ENCODE data around the gene SH3RF3.

Gene SH3RF3

DNA sequence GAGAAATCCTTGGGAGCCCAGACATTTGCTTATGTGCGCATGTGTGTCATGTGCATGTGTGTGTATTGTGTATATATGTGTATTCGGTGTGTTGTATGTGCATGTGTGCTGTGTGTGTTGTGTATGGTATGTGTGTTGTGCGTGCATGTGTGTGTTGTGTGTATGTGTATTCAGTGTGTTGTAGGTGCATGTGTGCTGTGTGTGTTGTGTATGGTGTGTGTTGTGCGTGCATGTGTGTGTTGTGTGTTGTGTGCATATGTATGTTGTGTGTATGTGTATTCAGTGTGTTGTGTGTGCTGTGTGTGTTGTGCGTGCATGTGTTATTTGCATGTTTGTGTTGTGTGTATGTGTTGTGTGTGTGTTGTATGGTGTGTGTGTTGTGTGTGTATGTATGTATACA, 136.9 kb downstream of the SH3RF3 start:
- Histone ChIP-seq H3K4me3 (no peak overlapping the region), H3K27ac (no peak overlapping the region)
- TF ChIP-seq, protein P1, sequence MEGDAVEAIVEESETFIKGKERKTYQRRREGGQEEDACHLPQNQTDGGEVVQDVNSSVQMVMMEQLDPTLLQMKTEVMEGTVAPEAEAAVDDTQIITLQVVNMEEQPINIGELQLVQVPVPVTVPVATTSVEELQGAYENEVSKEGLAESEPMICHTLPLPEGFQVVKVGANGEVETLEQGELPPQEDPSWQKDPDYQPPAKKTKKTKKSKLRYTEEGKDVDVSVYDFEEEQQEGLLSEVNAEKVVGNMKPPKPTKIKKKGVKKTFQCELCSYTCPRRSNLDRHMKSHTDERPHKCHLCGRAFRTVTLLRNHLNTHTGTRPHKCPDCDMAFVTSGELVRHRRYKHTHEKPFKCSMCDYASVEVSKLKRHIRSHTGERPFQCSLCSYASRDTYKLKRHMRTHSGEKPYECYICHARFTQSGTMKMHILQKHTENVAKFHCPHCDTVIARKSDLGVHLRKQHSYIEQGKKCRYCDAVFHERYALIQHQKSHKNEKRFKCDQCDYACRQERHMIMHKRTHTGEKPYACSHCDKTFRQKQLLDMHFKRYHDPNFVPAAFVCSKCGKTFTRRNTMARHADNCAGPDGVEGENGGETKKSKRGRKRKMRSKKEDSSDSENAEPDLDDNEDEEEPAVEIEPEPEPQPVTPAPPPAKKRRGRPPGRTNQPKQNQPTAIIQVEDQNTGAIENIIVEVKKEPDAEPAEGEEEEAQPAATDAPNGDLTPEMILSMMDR (IDR thresholded peaks at IDR 0.05) = no peak
- no peak for DNase-seq (ENCODE audit: low spot score)

DNA sequence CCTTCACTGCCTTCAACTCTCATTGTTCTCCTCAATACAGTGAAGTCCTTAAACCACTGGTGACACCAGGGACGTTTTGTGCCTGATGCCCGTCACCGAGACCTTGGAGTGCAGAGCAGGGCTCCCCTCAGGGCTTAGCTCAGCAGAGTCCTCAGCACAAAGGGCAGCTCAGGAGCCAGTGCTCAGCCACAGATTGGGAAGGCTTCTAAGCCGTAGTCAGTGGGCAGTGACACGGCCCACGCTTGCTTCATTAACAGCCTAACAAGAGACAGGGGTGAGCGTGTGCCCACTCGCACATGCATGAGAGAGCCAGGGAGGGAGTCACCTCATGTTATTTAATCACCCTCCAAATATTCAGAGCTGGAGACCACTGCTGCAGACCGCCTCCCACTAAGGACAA, 137.5 kb downstream of the SH3RF3 start:
- H3K4me3 ChIP-seq = no peak overlapping the region
- DNase-seq (ENCODE audit: low spot score) = no peak
- TF ChIP-seq, protein P1 (IDR thresholded peaks at IDR 0.05) = no peak
- no peak overlapping the region for H3K27ac ChIP-seq

DNA sequence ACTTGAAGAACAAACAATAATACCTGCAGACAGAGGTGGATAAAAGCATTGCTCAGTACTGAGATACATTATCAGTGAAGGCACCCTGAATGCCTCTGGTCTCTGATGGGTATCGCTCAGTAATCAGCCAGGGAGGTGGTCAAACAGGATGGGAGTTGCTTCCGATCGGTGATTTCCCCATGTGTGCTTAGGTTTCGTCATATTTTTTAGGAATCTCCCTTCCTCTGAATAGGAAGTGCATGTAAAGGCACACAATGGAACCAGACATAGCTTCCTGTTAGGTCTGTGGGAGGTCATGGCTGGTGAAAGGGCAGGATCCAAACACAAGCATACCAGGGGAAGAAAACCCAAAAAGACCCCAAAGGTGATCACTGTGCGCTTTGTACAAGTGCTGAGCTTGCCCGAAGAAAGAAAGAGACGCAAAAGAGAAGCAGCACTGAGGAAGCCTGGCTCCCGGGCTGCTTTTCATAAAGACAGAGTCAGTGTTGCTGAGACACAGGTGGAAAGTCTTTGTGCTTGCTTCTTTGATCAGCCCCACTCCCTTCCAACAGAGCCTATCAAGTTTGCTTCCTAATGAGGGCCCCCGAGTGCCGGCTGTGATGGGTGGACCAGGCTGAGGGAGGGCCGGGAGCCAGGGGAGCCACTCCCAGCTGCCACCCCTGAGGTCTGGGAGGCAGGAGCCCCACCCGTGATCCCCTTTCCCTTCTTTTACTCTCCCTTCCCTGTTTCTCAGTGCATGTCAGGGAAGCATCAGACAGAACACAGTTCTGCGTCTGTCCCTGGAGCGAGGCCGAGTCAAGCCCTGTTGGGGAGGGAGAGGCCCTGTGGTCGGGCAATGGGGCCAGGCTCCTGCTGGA, 138.2 kb downstream of the SH3RF3 start:
- H3K27ac ChIP-seq = peak overlapping the region in 1 of 2 donors; percentile 39
- TF ChIP-seq, protein P1 (IDR thresholded peaks at IDR 0.05) = no peak
- DNase-seq (ENCODE audit: low spot score) = no peak

DNA sequence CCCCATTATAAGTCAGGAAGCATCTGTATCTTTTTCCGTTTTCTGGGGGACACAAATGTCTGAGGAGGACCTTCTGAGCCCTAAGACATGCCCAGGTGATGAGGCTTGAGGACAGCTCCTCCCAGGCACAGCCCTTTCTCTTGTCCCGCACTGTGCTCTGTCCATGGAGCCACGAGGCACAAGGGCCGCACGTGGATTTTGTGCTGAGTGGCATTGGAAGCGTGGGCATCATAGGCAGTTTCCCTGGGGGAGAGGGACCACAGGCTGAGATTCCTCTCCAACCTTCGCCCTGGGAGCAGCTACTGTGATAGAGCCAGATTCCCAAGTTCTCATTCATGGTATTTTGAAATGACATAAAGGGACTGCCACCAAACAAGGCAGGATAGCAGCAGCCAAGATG, 139.9 kb downstream of the SH3RF3 start:
- TF ChIP-seq, protein P1 (IDR thresholded peaks at IDR 0.05) = no peak
- Histone ChIP-seq H3K27ac (no peak overlapping the region), H3K4me3 (no peak overlapping the region)
- no peak for DNase-seq (ENCODE audit: low spot score)

More for the DNA sequence above, 138.2 kb downstream of the SH3RF3 start:
- H3K4me3 ChIP-seq = no peak overlapping the region

DNA sequence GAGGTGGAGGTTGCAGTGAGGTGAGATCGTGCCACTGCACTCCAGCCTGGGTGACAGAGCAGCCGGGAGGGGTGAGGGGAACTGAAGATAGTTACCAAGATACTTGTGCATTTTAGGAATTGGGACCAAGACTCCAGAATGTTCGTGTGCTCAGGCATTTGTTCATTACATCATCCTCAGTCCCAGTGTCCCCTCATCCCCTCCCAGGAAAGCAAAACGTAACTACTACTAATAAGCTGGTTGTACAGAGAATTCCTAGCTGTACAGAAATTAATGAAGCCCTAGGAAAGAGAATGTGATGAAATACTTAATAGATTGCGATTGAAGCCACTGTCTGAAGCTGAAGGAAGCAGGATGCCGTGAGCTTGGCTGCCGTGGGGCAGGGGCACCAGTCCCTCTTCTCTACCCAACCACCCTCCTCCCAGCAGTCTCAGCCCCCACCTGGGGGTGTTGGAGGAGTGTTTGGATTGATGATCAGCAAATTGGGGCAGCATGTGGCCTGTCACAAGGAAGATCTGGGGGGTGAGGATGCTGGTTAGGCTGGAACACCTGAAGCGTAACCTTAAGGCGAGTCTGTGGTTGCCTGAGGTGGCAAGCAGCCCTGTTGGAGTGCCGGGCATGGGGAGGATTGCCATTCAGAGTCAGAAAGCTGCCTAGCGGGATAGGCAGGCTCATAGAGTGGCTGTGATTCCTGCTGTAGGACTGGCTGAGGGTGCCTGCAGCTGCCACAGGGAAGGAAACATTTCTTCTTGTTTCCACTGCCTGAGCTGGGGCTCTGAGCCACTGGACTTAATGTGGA, 140.9 kb downstream of the SH3RF3 start:
- DNase-seq (ENCODE audit: low spot score) = no peak
- no peak overlapping the region for H3K27ac ChIP-seq
- TF ChIP-seq, protein P1 (IDR thresholded peaks at IDR 0.05) = no peak
- no peak overlapping the region for H3K4me3 ChIP-seq

DNA sequence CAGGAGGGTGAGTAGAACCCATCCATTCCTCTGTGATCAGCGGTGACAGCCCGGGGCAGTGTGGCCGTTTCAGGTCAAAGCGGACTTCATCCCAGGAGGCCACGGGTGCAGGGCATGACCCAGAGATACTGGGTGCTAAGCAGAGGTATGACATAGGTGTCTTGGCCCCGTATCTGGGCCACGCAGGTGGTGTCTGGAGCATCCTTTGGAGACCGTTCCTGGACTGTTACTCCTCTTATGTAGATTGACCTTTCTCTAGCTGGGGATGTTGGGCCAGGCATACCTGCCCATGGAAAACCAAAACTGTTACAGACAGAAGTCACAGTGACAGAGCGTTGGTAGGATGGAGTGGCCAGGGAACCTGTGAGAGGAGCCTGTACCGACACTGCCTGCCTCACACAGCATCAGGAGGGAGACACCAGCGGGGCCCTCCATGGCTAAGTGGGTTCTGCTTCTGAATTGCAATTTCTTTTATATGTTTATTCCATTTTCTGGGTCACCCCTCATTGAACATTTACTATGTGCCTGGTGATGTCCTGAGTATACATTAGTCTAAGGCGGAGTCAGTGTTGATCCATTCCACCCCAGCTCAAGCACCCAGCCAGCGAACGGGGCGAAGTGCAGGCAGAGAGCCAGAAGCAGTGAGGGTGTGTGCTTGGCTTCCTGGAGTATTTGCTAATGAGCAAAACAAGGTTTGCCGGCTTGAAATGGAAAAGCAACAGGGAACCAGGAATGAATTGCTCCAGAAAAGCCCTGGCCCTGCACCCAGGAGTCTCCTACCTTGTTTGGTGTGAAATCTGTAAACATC, 141.7 kb downstream of the SH3RF3 start:
- H3K4me3 ChIP-seq = no peak overlapping the region
- TF ChIP-seq, protein P1 (IDR thresholded peaks at IDR 0.05) = no peak
- H3K27ac ChIP-seq = no peak overlapping the region
- no peak for DNase-seq (ENCODE audit: low spot score)
